Glutamatergic neuron (in vitro differentiated cells): ENCODE data around the gene ERCC2. TPM values are rescaled to one million over a fixed set of nuclear protein-coding genes. Genes with fewer than 3 reads are reported as not detected.

Experiments used
- DNase-seq: peaks from one replicate; pipeline ENCODE4 v3.0.0; 2022
- H3K27ac Mint-ChIP-seq: one replicate; pipeline ENCODE4 v1.8.0; 2020; ENCODE audit warnings: mild to moderate bottlenecking, mixed read lengths, inconsistent platforms; ENCODE audit not compliant: unreplicated experiment
- H3K27me3 Mint-ChIP-seq: one replicate; pipeline ENCODE4 v1.8.0; 2020; ENCODE audit warnings: mild to moderate bottlenecking, moderate library complexity, mixed read lengths, inconsistent platforms; ENCODE audit not compliant: unreplicated experiment
- H3K36me3 Mint-ChIP-seq: one replicate; pipeline ENCODE4 v1.8.0; 2020; ENCODE audit warnings: mild to moderate bottlenecking, mixed read lengths, inconsistent platforms; ENCODE audit not compliant: unreplicated experiment
- H3K4me1 Mint-ChIP-seq: one replicate; pipeline ENCODE4 v1.8.0; 2020; ENCODE audit warnings: mild to moderate bottlenecking, low read depth, mixed read lengths, inconsistent platforms; ENCODE audit not compliant: unreplicated experiment
- H3K4me3 Mint-ChIP-seq: one replicate; pipeline ENCODE4 v1.8.0; 2020; ENCODE audit warnings: mild to moderate bottlenecking, mixed read lengths, inconsistent platforms; ENCODE audit not compliant: unreplicated experiment
- H3K9me3 Mint-ChIP-seq: one replicate; pipeline ENCODE4 v1.8.0; 2020; ENCODE audit warnings: mild to moderate bottlenecking, moderate library complexity, mixed read lengths, inconsistent platforms; ENCODE audit not compliant: unreplicated experiment
- CTCF ChIP-seq: fragments of 200-600 bp; sonication (generic); IDR thresholded peaks from one replicate; pipeline ENCODE4 v1.5.0; 2021; ENCODE audit not compliant: partially characterized antibody, unreplicated experiment
- total RNA-seq: library from RNA; stranded (reverse); fragmentation: NEBNext Ultra II Directional; extraction: Animal tissue kit (Norgen Biotek cat#: 25700); gene quantifications from one replicate; pipeline ENCODE4 v1.2.1, GENCODE V29; 2021; ENCODE audit not compliant: unreplicated experiment

The ERCC2 gene
- total RNA-seq, 1 donor from 2014 or later: 52.9 TPM

- no peak within 1 kb of the TSS for H3K27ac Mint-ChIP-seq
- no peaks in the 10 kb centered on the region for H3K9me3 Mint-ChIP-seq
- H3K4me1 Mint-ChIP-seq: peaks cover 10% of the 10 kb centered on the region
- no peak for TF ChIP-seq CTCF
- H3K36me3 Mint-ChIP-seq: no peaks in the 10 kb centered on the region
- H3K27me3 Mint-ChIP-seq: peaks cover 5% of the 10 kb centered on the region
- H3K4me3 Mint-ChIP-seq: peak within 1 kb of the TSS; percentile 95
- no peak for DNase-seq
Observed at GRCh38 chr19:45404557-45405434, 34.4 kb upstream of the ERCC2 start, which contains the start of gene PPP1R13L. TSS of gene PPP1R13L (minus strand) at chr19:45405069. CDS start at chr19:45398318, 6,751 bp downstream.

GRCh38 chr19:45403781-45404556 is 33.6 kb upstream of the ERCC2 start:
- H3K4me1 Mint-ChIP-seq: peaks cover 6% of the 10 kb centered on the region
- peaks cover 5% of the 10 kb centered on the region for H3K27me3 Mint-ChIP-seq
- TF ChIP-seq CTCF: peak; percentile 31
- DNase-seq: peak; percentile 60
- H3K9me3 Mint-ChIP-seq: no peaks in the 10 kb centered on the region
- peak overlapping the region; percentile 95 for H3K4me3 Mint-ChIP-seq
- no peaks in the 10 kb centered on the region for H3K36me3 Mint-ChIP-seq
- no peak overlapping the region for H3K27ac Mint-ChIP-seq

GRCh38 chr19:45403272-45403671 is 32.9 kb upstream of the ERCC2 start:
- peaks cover 10% of the 10 kb centered on the region for H3K27me3 Mint-ChIP-seq
- no peak overlapping the region for H3K4me3 Mint-ChIP-seq
- no peak for DNase-seq
- TF ChIP-seq CTCF: no peak
- no peak overlapping the region for H3K27ac Mint-ChIP-seq
- no peaks in the 10 kb centered on the region for H3K9me3 Mint-ChIP-seq
- H3K4me1 Mint-ChIP-seq: peaks cover 5% of the 10 kb centered on the region
- no peaks in the 10 kb centered on the region for H3K36me3 Mint-ChIP-seq

- Mint-ChIP-seq H3K4me3 (no peak overlapping the region), H3K36me3 (no peaks in the 10 kb centered on the region), H3K27me3 (peaks cover 12% of the 10 kb centered on the region), H3K27ac (no peak overlapping the region), H3K9me3 (no peaks in the 10 kb centered on the region), H3K4me1 (peaks cover 5% of the 10 kb centered on the region)
- peak; percentile 78 for DNase-seq
- peak; percentile 85 for TF ChIP-seq CTCF
Observed at GRCh38 chr19:45402298-45403061, 32.1 kb upstream of the ERCC2 start.
